Measurements from ENCODE around the gene SRGAP3. TPM values are rescaled to one million over a fixed set of nuclear protein-coding genes. Genes with fewer than 3 reads are reported as not detected.

SRGAP3 gene
- total and polyA plus RNA-seq, 10 of the 15 experiments (the other 5 are each of a cell fraction or from before 2014, with no cell fraction given), result 0.32 to 1.7 (median 0.99) TPM

DNA sequence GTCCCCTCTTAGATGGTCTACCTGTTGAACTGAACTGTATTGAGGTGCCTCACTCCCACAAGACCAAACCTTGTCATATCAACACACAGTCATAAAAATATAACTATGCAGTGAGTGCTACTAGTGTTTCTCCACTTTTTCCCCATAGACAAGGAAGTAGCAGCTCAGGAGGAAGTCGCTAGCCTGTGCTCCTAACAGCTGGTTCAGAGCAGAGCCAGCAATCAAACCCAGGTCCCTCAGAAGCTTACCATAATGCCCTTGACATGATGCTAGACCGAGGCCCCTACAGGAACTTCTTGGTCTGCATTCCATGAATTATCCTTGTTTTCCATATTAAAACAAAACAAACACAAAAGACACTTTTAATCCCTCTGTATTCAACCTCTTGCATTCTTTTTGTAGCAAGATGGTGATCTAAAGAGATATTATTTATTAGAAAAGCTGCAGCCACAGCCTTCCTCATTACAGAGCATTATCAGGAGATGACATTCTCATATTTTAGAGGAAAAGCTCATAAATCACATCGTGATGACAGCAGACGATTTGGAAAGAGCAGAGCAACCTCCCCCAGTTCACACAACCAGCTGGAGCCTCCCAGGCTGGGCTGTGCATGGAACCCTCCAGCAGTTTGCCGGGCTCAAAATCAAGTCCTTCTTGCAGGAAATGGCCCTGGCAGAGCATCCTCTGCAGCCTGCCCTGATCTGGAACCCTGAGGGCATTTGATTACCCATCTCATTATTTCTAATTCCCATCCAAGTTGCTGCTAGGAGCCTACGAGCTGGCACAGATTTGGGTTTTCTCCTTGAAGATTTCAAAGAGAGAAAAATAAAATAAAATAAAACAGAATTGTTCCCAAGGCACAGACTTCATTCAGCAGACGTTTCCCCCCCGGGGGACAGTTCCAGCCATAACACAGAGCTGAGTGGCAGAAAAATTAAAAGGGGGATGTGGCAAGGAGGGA, 118.8 kb downstream of the SRGAP3 start:
- SMC1A ChIA-PET (ENCODE audit: uncharacterized antibody, unreplicated experiment), result no interaction called here
- RAD21 ChIA-PET (ENCODE audit: unreplicated experiment), result no interaction called here
- TF ChIP-seq E4F1 (IDR thresholded peaks at IDR 0.05; ENCODE audit: borderline replicate concordance, partially characterized antibody) (no peak), PAX5 (IDR thresholded peaks at IDR 0.05; ENCODE audit: borderline replicate concordance, low read depth, low read length) (no peak), ATF3 (IDR thresholded peaks at IDR 0.05; ENCODE audit: borderline replicate concordance, extremely low read depth, low read depth, low read length) (no peak), ZNF384 (IDR thresholded peaks at IDR 0.05; ENCODE audit: borderline replicate concordance, low read depth, low read length) (no peak), HDAC6 (IDR thresholded peaks at IDR 0.05; ENCODE audit: unreplicated experiment) (no peak), IKZF2 (IDR thresholded peaks at IDR 0.05) (no peak), PAX8 (IDR thresholded peaks at IDR 0.05) (no peak), RUNX3 (IDR thresholded peaks at IDR 0.05; ENCODE audit: low read length) (no peak), MYC (IDR thresholded peaks at IDR 0.05; ENCODE audit: insufficient read depth, insufficient read length, insufficient replicate concordance, low read length, severe bottlenecking) (no peak), RAD21 (IDR thresholded peaks at IDR 0.05; ENCODE audit: insufficient read depth, low read depth, low read length) (no peak), SRF (IDR thresholded peaks at IDR 0.05; ENCODE audit: low read depth in 2 of 2, low read length in 2 of 2) (no peak), SPI1 (IDR thresholded peaks at IDR 0.05; ENCODE audit: borderline replicate concordance, insufficient read depth, low read depth, low read length) (no peak)
- TF ChIP-seq, protein P1, sequence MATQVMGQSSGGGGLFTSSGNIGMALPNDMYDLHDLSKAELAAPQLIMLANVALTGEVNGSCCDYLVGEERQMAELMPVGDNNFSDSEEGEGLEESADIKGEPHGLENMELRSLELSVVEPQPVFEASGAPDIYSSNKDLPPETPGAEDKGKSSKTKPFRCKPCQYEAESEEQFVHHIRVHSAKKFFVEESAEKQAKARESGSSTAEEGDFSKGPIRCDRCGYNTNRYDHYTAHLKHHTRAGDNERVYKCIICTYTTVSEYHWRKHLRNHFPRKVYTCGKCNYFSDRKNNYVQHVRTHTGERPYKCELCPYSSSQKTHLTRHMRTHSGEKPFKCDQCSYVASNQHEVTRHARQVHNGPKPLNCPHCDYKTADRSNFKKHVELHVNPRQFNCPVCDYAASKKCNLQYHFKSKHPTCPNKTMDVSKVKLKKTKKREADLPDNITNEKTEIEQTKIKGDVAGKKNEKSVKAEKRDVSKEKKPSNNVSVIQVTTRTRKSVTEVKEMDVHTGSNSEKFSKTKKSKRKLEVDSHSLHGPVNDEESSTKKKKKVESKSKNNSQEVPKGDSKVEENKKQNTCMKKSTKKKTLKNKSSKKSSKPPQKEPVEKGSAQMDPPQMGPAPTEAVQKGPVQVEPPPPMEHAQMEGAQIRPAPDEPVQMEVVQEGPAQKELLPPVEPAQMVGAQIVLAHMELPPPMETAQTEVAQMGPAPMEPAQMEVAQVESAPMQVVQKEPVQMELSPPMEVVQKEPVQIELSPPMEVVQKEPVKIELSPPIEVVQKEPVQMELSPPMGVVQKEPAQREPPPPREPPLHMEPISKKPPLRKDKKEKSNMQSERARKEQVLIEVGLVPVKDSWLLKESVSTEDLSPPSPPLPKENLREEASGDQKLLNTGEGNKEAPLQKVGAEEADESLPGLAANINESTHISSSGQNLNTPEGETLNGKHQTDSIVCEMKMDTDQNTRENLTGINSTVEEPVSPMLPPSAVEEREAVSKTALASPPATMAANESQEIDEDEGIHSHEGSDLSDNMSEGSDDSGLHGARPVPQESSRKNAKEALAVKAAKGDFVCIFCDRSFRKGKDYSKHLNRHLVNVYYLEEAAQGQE (IDR thresholded peaks at IDR 0.05; ENCODE audit: low read depth, low read length), result no peak

More for the DNA sequence above, 118.8 kb downstream of the SRGAP3 start:
- Histone ChIP-seq H3K79me2 (ENCODE audit: control insufficient read depth, insufficient read depth, low read length) (no peaks in the 10 kb centered on the region), H3K4me1 (ENCODE audit: control insufficient read depth, insufficient read depth, low read length) (no peaks in the 10 kb centered on the region), H3K27me3 (replicated peaks in 1 of 2; ENCODE audit: control insufficient read depth in 2 of 2, insufficient read depth in 2 of 2, low read length in 1 of 2) (no peaks in the 10 kb centered on the region; a peak in 1 of 4 replicates), H3K9me3 (replicated peaks; ENCODE audit: control insufficient read depth, insufficient read depth, low read length) (no peaks in the 10 kb centered on the region), H3K4me3 (no peak overlapping the region), H3K36me3 (ENCODE audit: control insufficient read depth in 2 of 2, insufficient read depth in 2 of 2, low read length in 1 of 2) (no peaks in the 10 kb centered on the region), H3K27ac (ENCODE audit: control insufficient read depth, insufficient read depth) (no peak overlapping the region), H2AFZ (ENCODE audit: control insufficient read depth, low read depth, low read length) (no peak overlapping the region), H4K20me1 (ENCODE audit: control insufficient read depth, insufficient read depth) (no peaks in the 10 kb centered on the region), H3K9ac (ENCODE audit: control insufficient read depth, insufficient read depth, low read length) (no peak overlapping the region), H3K4me2 (ENCODE audit: control insufficient read depth, insufficient read depth) (no peak overlapping the region)
- FAIRE-seq, result no peak
- 13% methylated on average over 8 of the region's 8 CpGs for WGBS (ENCODE audit: insufficient coverage, insufficient replicate concordance, low lambda C conversion rate, missing lambda C conversion rate)
- CTCF ChIA-PET, result interaction anchor here (1.3 kb wide), 1 partner anchor 119 kb away, joined by 3 read pairs; the partner anchor contains the start of gene SRGAP3
- in situ Hi-C loops (cut with MboI) (no loop called here), intact Hi-C loops (cut with micrococcal nuclease; ENCODE audit: unreplicated experiment) (no loop called here)
- no peak for ATAC-seq
- POLR2A ChIA-PET, result no interaction called here
- no TSS peak for BruUV-seq (replicated peaks)
- no peak for DNase-seq (ENCODE audit: low read depth, low spot score)
